Mesendoderm (in vitro differentiated cells): ENCODE measurements around the gene HOXD8.

Source experiments
- DNase-seq: peaks from one replicate; pipeline ENCODE4 v3.0.0; 2013
- H2AK5ac ChIP-seq: 2 replicates; pipeline ENCODE4 v1.6.1; 2013; ENCODE audit warnings: low read length, inconsistent platforms
- H2BK120ac ChIP-seq: 2 replicates; pipeline ENCODE4 v1.6.1; 2013; ENCODE audit warnings: low read depth, mild to moderate bottlenecking, low read length, moderate library complexity, mixed read lengths
- H2BK15ac ChIP-seq: replicated peaks from 2 replicates; pipeline ENCODE4 v1.6.1; 2013; ENCODE audit warnings: low read depth, mild to moderate bottlenecking, moderate library complexity
- H2BK5ac ChIP-seq: 2 replicates; pipeline ENCODE4 v1.6.1; 2013; ENCODE audit warnings: low read length, inconsistent platforms
- H3K18ac ChIP-seq: 2 replicates; pipeline ENCODE4 v1.6.1; 2013; ENCODE audit warnings: mild to moderate bottlenecking, low read length, mixed read lengths
- H3K23ac ChIP-seq: one replicate; pipeline ENCODE4 v1.6.1; 2013; ENCODE audit warnings: low read length
- H3K27ac ChIP-seq: 2 replicates; pipeline ENCODE4 v1.5.1; 2013; ENCODE audit warnings: low read depth, mild to moderate bottlenecking, inconsistent platforms, low read length, moderate library complexity
- H3K27me3 ChIP-seq: 2 replicates; pipeline ENCODE4 v1.6.1; 2013; ENCODE audit warnings: low read length, control low read depth, mild to moderate bottlenecking, inconsistent platforms; ENCODE audit not compliant: insufficient read depth, poor library complexity
- H3K36me3 ChIP-seq: 2 replicates; pipeline ENCODE4 v1.6.1; 2013; ENCODE audit warnings: low read length, inconsistent platforms; ENCODE audit not compliant: control insufficient read depth, insufficient read depth
- H3K4ac ChIP-seq: one replicate; pipeline ENCODE4 v1.6.1; 2013; ENCODE audit warnings: low read depth, mild to moderate bottlenecking, low read length, moderate library complexity
- H3K4me1 ChIP-seq: 2 replicates; pipeline ENCODE4 v1.6.1; 2013; ENCODE audit warnings: low read depth, low read length, inconsistent platforms; ENCODE audit not compliant: control insufficient read depth
- H3K4me2 ChIP-seq: 2 replicates; pipeline ENCODE4 v1.6.1; 2013; ENCODE audit warnings: low read length
- H3K4me3 ChIP-seq: 2 replicates; pipeline ENCODE4 v1.5.1; 2013; ENCODE audit warnings: mild to moderate bottlenecking, low read length
- H3K56ac ChIP-seq: one replicate; pipeline ENCODE4 v1.6.1; 2013; ENCODE audit warnings: low read length
- H3K79me1 ChIP-seq: 2 replicates; pipeline ENCODE4 v1.6.1; 2013; ENCODE audit warnings: low read length, inconsistent platforms
- H3K79me2 ChIP-seq: 2 replicates; pipeline ENCODE4 v1.6.1; 2013; ENCODE audit warnings: mild to moderate bottlenecking, low read length; ENCODE audit not compliant: control insufficient read depth, insufficient read depth
- H3K9ac ChIP-seq: 2 replicates; pipeline ENCODE4 v1.6.1; 2013; ENCODE audit warnings: low read length, inconsistent platforms
- H4K5ac ChIP-seq: one replicate; pipeline ENCODE4 v1.6.1; 2013; ENCODE audit warnings: low read length
- H4K8ac ChIP-seq: one replicate; pipeline ENCODE4 v1.6.1; 2013; ENCODE audit warnings: low read depth, mild to moderate bottlenecking, control low read depth, low read length, moderate library complexity
- WGBS: extraction: QIAGEN DNeasy Blood & Tissue Kit; methylation state at CpG from one replicate; pipeline ENCODE4 v1.1.7; 2013; ENCODE audit warnings: low lambda C conversion rate, missing lambda C conversion rate; ENCODE audit not compliant: insufficient coverage; ENCODE audit errors: extremely low coverage; 5-methylcytosine and 5-hydroxymethylcytosine counted together

The HOXD8 gene

GRCh38 chr2:176118601-176119339 is 10.7 kb upstream of the HOXD8 start:
- Histone ChIP-seq H3K4me3 (no peak overlapping the region), H2BK5ac (no peak overlapping the region), H4K8ac (no peak overlapping the region), H3K23ac (no peak overlapping the region), H4K5ac (no peak overlapping the region), H3K36me3 (no peaks in the 10 kb centered on the region), H2AK5ac (no peak overlapping the region), H3K4ac (no peak overlapping the region), H3K9ac (no peak overlapping the region), H3K56ac (no peak overlapping the region), H3K4me1 (no peaks in the 10 kb centered on the region), H3K27me3 (peaks cover 92% of the 10 kb centered on the region), H2BK120ac (no peak overlapping the region), H3K27ac (no peak overlapping the region), H2BK15ac (no peak overlapping the region), H3K79me1 (no peaks in the 10 kb centered on the region), H3K18ac (no peak overlapping the region), H3K79me2 (no peaks in the 10 kb centered on the region), H3K4me2 (no peak overlapping the region)
- no CpG with 5 or more reads among the region's 24 CpGs for WGBS
- DNase-seq = peak; percentile 84

GRCh38 chr2:176120364-176121189 is 8.9 kb upstream of the HOXD8 start:
- H4K8ac ChIP-seq = no peak overlapping the region
- H3K4me3 ChIP-seq = no peak overlapping the region
- WGBS = no CpG with 5 or more reads among the region's 13 CpGs
- peaks cover 94% of the 10 kb centered on the region for H3K27me3 ChIP-seq
- no peak overlapping the region for H4K5ac ChIP-seq
- H3K79me1 ChIP-seq = no peaks in the 10 kb centered on the region
- no peak overlapping the region for H2BK120ac ChIP-seq
- H2BK15ac ChIP-seq = no peak overlapping the region
- no peak overlapping the region for H3K4me2 ChIP-seq
- H3K4ac ChIP-seq = no peak overlapping the region
- H3K9ac ChIP-seq = no peak overlapping the region
- no peak overlapping the region for H2BK5ac ChIP-seq
- H3K18ac ChIP-seq = no peak overlapping the region
- H3K36me3 ChIP-seq = no peaks in the 10 kb centered on the region
- H3K23ac ChIP-seq = peak overlapping the region; percentile 73
- no peak overlapping the region for H3K27ac ChIP-seq
- no peaks in the 10 kb centered on the region for H3K79me2 ChIP-seq
- no peaks in the 10 kb centered on the region for H3K4me1 ChIP-seq
- DNase-seq = no peak
- H2AK5ac ChIP-seq = no peak overlapping the region
- no peak overlapping the region for H3K56ac ChIP-seq

- Histone ChIP-seq H3K23ac (no peak overlapping the region), H3K36me3 (no peaks in the 10 kb centered on the region), H3K27ac (no peak overlapping the region), H4K8ac (no peak overlapping the region), H2BK5ac (no peak overlapping the region), H4K5ac (no peak overlapping the region), H3K56ac (no peak overlapping the region), H3K4me2 (no peak overlapping the region), H3K4ac (no peak overlapping the region), H3K9ac (no peak overlapping the region), H3K4me1 (no peaks in the 10 kb centered on the region), H3K4me3 (no peak overlapping the region), H3K18ac (no peak overlapping the region), H2BK120ac (no peak overlapping the region), H2AK5ac (no peak overlapping the region), H3K79me1 (no peaks in the 10 kb centered on the region), H3K79me2 (no peaks in the 10 kb centered on the region), H2BK15ac (no peak overlapping the region), H3K27me3 (peaks cover 92% of the 10 kb centered on the region)
- no peak for DNase-seq
- WGBS = no CpG with 5 or more reads among the region's 53 CpGs
Measured at GRCh38 chr2:176121190-176122051, 8.1 kb upstream of the HOXD8 start.

- Histone ChIP-seq H3K27ac (no peak overlapping the region), H3K4ac (no peak overlapping the region), H2BK5ac (no peak overlapping the region), H3K4me3 (no peak overlapping the region), H3K23ac (no peak overlapping the region), H3K79me1 (no peaks in the 10 kb centered on the region), H4K5ac (no peak overlapping the region), H2AK5ac (no peak overlapping the region), H3K4me2 (peak overlapping the region; percentile 80), H3K27me3 (peaks cover 87% of the 10 kb centered on the region), H2BK15ac (no peak overlapping the region), H3K4me1 (no peaks in the 10 kb centered on the region), H3K18ac (no peak overlapping the region), H3K36me3 (no peaks in the 10 kb centered on the region), H4K8ac (no peak overlapping the region), H3K79me2 (no peaks in the 10 kb centered on the region), H2BK120ac (no peak overlapping the region), H3K56ac (no peak overlapping the region), H3K9ac (no peak overlapping the region)
- WGBS = no CpG with 5 or more reads among the region's 47 CpGs
- peak; percentile 73 for DNase-seq
Measured at GRCh38 chr2:176122052-176122682, 7.3 kb upstream of the HOXD8 start.

GRCh38 chr2:176122683-176123410 is 6.7 kb upstream of the HOXD8 start, which contains the start of gene HOXD9:
Gene HOXD9 (plus strand): TSS chr2:176122719. CDS start chr2:176122769, 50 bp downstream.
- Histone ChIP-seq H2BK120ac (no peak within 1 kb of the TSS), H4K8ac (no peak within 1 kb of the TSS), H3K4me1 (no peaks in the 10 kb centered on the region), H3K9ac (no peak within 1 kb of the TSS), H2BK15ac (no peak within 1 kb of the TSS), H3K4me3 (no peak within 1 kb of the TSS), H3K36me3 (no peaks in the 10 kb centered on the region), H3K56ac (no peak within 1 kb of the TSS), H3K27ac (no peak within 1 kb of the TSS), H3K79me1 (no peaks in the 10 kb centered on the region), H3K4me2 (peak within 1 kb of the TSS; percentile 80), H2AK5ac (no peak within 1 kb of the TSS), H4K5ac (no peak within 1 kb of the TSS), H3K27me3 (peaks cover 82% of the 10 kb centered on the region), H3K18ac (no peak within 1 kb of the TSS), H3K4ac (no peak within 1 kb of the TSS), H2BK5ac (no peak within 1 kb of the TSS), H3K23ac (no peak within 1 kb of the TSS), H3K79me2 (no peaks in the 10 kb centered on the region)
- no peak for DNase-seq
- WGBS = no CpG with 5 or more reads among the region's 84 CpGs
